CD4-positive, CD25-positive, alpha-beta regulatory T cell (primary cell): ENCODE data around the gene DNAJC8. TPM values are rescaled to one million over a fixed set of nuclear protein-coding genes. Genes with fewer than 3 reads are reported as not detected.

Experiments
- ATAC-seq, 2 donors: fragments of 150-1000 bp; cut with Tn5 transposase; one replicate each; pipeline ENCODE4 v1.10.0; 2021; ENCODE audit warnings: low read depth in 2 of 2, moderate number of reproducible peaks in 2 of 2, moderate library complexity in 1 of 2
- DNase-seq, 3 donors: peaks; one replicate each; pipeline versions ENCODE4 v3.0.0 to v3.0.0-alpha.2; 2012 to 2022; ENCODE audit warnings: mixed read lengths in 1 of 3
- H3K27ac ChIP-seq: one replicate; pipeline ENCODE4 v1.7.0; 2013; ENCODE audit warnings: mild to moderate bottlenecking, low read length; ENCODE audit not compliant: insufficient read depth, poor library complexity, severe bottlenecking
- H3K27me3 ChIP-seq: one replicate; pipeline ENCODE4 v1.7.0; 2013; ENCODE audit warnings: low read length; ENCODE audit not compliant: control insufficient read depth, insufficient read depth
- H3K36me3 ChIP-seq: one replicate; pipeline ENCODE4 v1.7.0; 2013; ENCODE audit warnings: mild to moderate bottlenecking, low read length, moderate library complexity; ENCODE audit not compliant: control insufficient read depth, insufficient read depth
- H3K4me1 ChIP-seq: 2 replicates; pipeline ENCODE4 v1.7.0; 2013; ENCODE audit warnings: mild to moderate bottlenecking, low read length; ENCODE audit not compliant: insufficient read depth, control insufficient read depth, poor library complexity, severe bottlenecking
- H3K4me3 ChIP-seq: one replicate; pipeline ENCODE4 v1.7.0; 2013; ENCODE audit warnings: low read depth, mild to moderate bottlenecking, low read length, moderate library complexity
- H3K9me3 ChIP-seq, 2 experiments: 1 replicate in 1 of 2; 2 replicates in 1 of 2; pipeline ENCODE4 v1.7.0; 2013; ENCODE audit warnings: low read length in 2 of 2, mild to moderate bottlenecking in 1 of 2, moderate library complexity in 1 of 2; ENCODE audit not compliant: control insufficient read depth in 2 of 2
- H3K27ac Mint-ChIP-seq, 3 donors: one replicate each; pipeline ENCODE4 v1.8.0; 2020 to 2022; ENCODE audit warnings: mild to moderate bottlenecking in 3 of 3, mixed read lengths in 3 of 3, moderate library complexity in 2 of 3
- H3K27me3 Mint-ChIP-seq: one replicate; pipeline ENCODE4 v1.8.0; 2022; ENCODE audit warnings: mild to moderate bottlenecking, mixed read lengths
- H3K36me3 Mint-ChIP-seq: one replicate; pipeline ENCODE4 v1.8.0; 2020; ENCODE audit warnings: mixed read lengths
- H3K4me1 Mint-ChIP-seq, 4 donors: one replicate each; pipeline ENCODE4 v1.8.0; 2020 to 2022; ENCODE audit warnings: mixed read lengths in 4 of 4, mild to moderate bottlenecking in 1 of 4
- H3K4me3 Mint-ChIP-seq, 4 donors: one replicate each; pipeline ENCODE4 v1.8.0; 2020 to 2022; ENCODE audit warnings: mild to moderate bottlenecking in 4 of 4, mixed read lengths in 4 of 4, moderate library complexity in 3 of 4
- H3K9me3 Mint-ChIP-seq, 7 donors: one replicate each; pipeline ENCODE4 v1.8.0; 2020 to 2022; ENCODE audit warnings: mixed read lengths in 7 of 7, mild to moderate bottlenecking in 3 of 7, moderate library complexity in 2 of 7
- polyA plus RNA-seq, 4 donors: library from polyadenylated mRNA; unstranded; fragments of 300-500 nt; fragmentation: Illumina TruSeq; gene quantifications; one replicate each; pipeline ENCODE4 v1.2.3, GENCODE V29; 2021
- total RNA-seq: library from RNA; stranded (reverse); gene quantifications from one replicate; pipeline ENCODE4 v1.2.3, GENCODE V29; 2022

The DNAJC8 gene
- total and polyA plus RNA-seq, 5 donors from 2014 or later: 75.3 to 181 (median 154) TPM

GRCh38 chr1:28272215-28272852 is 39.5 kb upstream of the DNAJC8 start:
- Mint-ChIP-seq H3K4me1 (peaks cover 0 to 7% (median 0%) of the 10 kb centered on the region in 4 donors), H3K4me3 (no peak overlapping the region), H3K36me3 (peaks cover 11% of the 10 kb centered on the region), H3K9me3 (no peaks in the 10 kb centered on the region), H3K27me3 (no peaks in the 10 kb centered on the region), H3K27ac (no peak overlapping the region)
- DNase-seq (no peak), ATAC-seq (no peak)
- Histone ChIP-seq H3K27ac (no peak overlapping the region), H3K4me3 (no peak overlapping the region), H3K27me3 (no peaks in the 10 kb centered on the region), H3K9me3 (no peaks in the 10 kb centered on the region), H3K4me1 (no peaks in the 10 kb centered on the region), H3K36me3 (peaks cover 15% of the 10 kb centered on the region)

GRCh38 chr1:28269529-28269928 is 36.7 kb upstream of the DNAJC8 start:
- Mint-ChIP-seq H3K9me3 (no peaks in the 10 kb centered on the region), H3K4me1 (peaks cover 0 to 8% (median 3%) of the 10 kb centered on the region in 4 donors), H3K36me3 (peaks cover 4% of the 10 kb centered on the region), H3K4me3 (no peak overlapping the region), H3K27me3 (no peaks in the 10 kb centered on the region), H3K27ac (no peak overlapping the region)
- ATAC-seq (no peak), DNase-seq (no peak)
- Histone ChIP-seq H3K4me3 (no peak overlapping the region), H3K36me3 (peaks cover 11% of the 10 kb centered on the region), H3K27ac (no peak overlapping the region), H3K9me3 (no peaks in the 10 kb centered on the region), H3K4me1 (no peaks in the 10 kb centered on the region), H3K27me3 (no peaks in the 10 kb centered on the region)

GRCh38 chr1:28267633-28268032 is 34.8 kb upstream of the DNAJC8 start:
- no peaks in the 10 kb centered on the region for H3K27me3 Mint-ChIP-seq
- H3K9me3 Mint-ChIP-seq: no peaks in the 10 kb centered on the region
- Histone ChIP-seq H3K4me3 (no peak overlapping the region), H3K4me1 (no peaks in the 10 kb centered on the region), H3K36me3 (peaks cover 6% of the 10 kb centered on the region), H3K27ac (no peak overlapping the region), H3K9me3 (no peaks in the 10 kb centered on the region), H3K27me3 (no peaks in the 10 kb centered on the region)
- peaks cover 4% of the 10 kb centered on the region for H3K36me3 Mint-ChIP-seq
- H3K4me3 Mint-ChIP-seq: no peak overlapping the region
- DNase-seq: no peak
- peaks cover 0 to 13% (median 9%) of the 10 kb centered on the region in 4 donors for H3K4me1 Mint-ChIP-seq
- no peak for ATAC-seq
- no peak overlapping the region for H3K27ac Mint-ChIP-seq

GRCh38 chr1:28266920-28267322 is 34.1 kb upstream of the DNAJC8 start:
- DNase-seq (no peak), ATAC-seq (no peak)
- H3K27ac Mint-ChIP-seq: no peak overlapping the region
- no peaks in the 10 kb centered on the region for H3K9me3 Mint-ChIP-seq
- H3K36me3 Mint-ChIP-seq: peaks cover 3% of the 10 kb centered on the region
- no peak overlapping the region for H3K4me3 Mint-ChIP-seq
- no peaks in the 10 kb centered on the region for H3K27me3 Mint-ChIP-seq
- peaks cover 0 to 13% (median 9%) of the 10 kb centered on the region in 4 donors for H3K4me1 Mint-ChIP-seq
- H3K4me1 ChIP-seq: no peaks in the 10 kb centered on the region
- no peak overlapping the region for H3K4me3 ChIP-seq
- H3K27ac ChIP-seq: no peak overlapping the region
- no peaks in the 10 kb centered on the region for H3K27me3 ChIP-seq
- no peaks in the 10 kb centered on the region for H3K36me3 ChIP-seq
- H3K9me3 ChIP-seq: no peaks in the 10 kb centered on the region

GRCh38 chr1:28265577-28265976 is 32.7 kb upstream of the DNAJC8 start:
- Histone ChIP-seq H3K36me3 (no peaks in the 10 kb centered on the region), H3K9me3 (no peaks in the 10 kb centered on the region), H3K4me3 (no peak overlapping the region), H3K27ac (no peak overlapping the region), H3K4me1 (peaks cover 4% of the 10 kb centered on the region), H3K27me3 (no peaks in the 10 kb centered on the region)
- DNase-seq (no peak), ATAC-seq (no peak)
- no peak overlapping the region for H3K27ac Mint-ChIP-seq
- peaks cover 8 to 22% (median 18%) of the 10 kb centered on the region in 4 donors for H3K4me1 Mint-ChIP-seq
- peaks cover 3% of the 10 kb centered on the region for H3K27me3 Mint-ChIP-seq
- no peaks in the 10 kb centered on the region for H3K9me3 Mint-ChIP-seq
- H3K36me3 Mint-ChIP-seq: peaks cover 3% of the 10 kb centered on the region
- no peak overlapping the region for H3K4me3 Mint-ChIP-seq

- Mint-ChIP-seq H3K27me3 (peaks cover 4% of the 10 kb centered on the region), H3K27ac (no peak overlapping the region), H3K36me3 (peaks cover 3% of the 10 kb centered on the region), H3K4me3 (no peak overlapping the region), H3K4me1 (peaks cover 8 to 23% (median 18%) of the 10 kb centered on the region in 4 donors), H3K9me3 (no peaks in the 10 kb centered on the region)
- Histone ChIP-seq H3K4me1 (peaks cover 10% of the 10 kb centered on the region), H3K4me3 (no peak overlapping the region), H3K27me3 (no peaks in the 10 kb centered on the region), H3K9me3 (no peaks in the 10 kb centered on the region), H3K27ac (no peak overlapping the region), H3K36me3 (no peaks in the 10 kb centered on the region)
- DNase-seq (no peak), ATAC-seq (no peak)
Observed at GRCh38 chr1:28264897-28265296, 32.1 kb upstream of the DNAJC8 start.

GRCh38 chr1:28260803-28261174 is 28.0 kb upstream of the DNAJC8 start:
- Mint-ChIP-seq H3K9me3 (no peaks in the 10 kb centered on the region), H3K4me1 (peaks cover 13 to 42% (median 33%) of the 10 kb centered on the region in 4 donors), H3K36me3 (peaks cover 3% of the 10 kb centered on the region), H3K27me3 (peaks cover 8% of the 10 kb centered on the region), H3K4me3 (peak overlapping the region; percentile 79 to 85 (median 84)), H3K27ac (peak overlapping the region in 1 of 3 donors; percentile 35)
- Histone ChIP-seq H3K4me3 (peak overlapping the region; percentile 48), H3K27me3 (no peaks in the 10 kb centered on the region), H3K9me3 (no peaks in the 10 kb centered on the region), H3K36me3 (no peaks in the 10 kb centered on the region), H3K4me1 (peaks cover 40% of the 10 kb centered on the region), H3K27ac (no peak overlapping the region)
- ATAC-seq (no peak), DNase-seq (no peak)
